GM12878 (cell line): ENCODE measurements around the gene KLHL22. TPM values are rescaled to one million over a fixed set of nuclear protein-coding genes. Genes with fewer than 3 reads are reported as not detected.

Experiments used
- ATAC-seq: fragments of 200-7000 bp; cut with Tn5 transposase; 3 replicates; pipeline ENCODE4 v1.9.1; 2020; ENCODE audit warnings: mild to moderate bottlenecking, moderate library complexity
- BruUV-seq: library from RNA; stranded (reverse); fragments of 400-500 nt; replicated peaks from 2 replicates; lab custom pipeline; 2021; lab: Mats Ljungman, UMichigan
- CTCF ChIA-PET: fragments of 300-600 bp; sonication (Branson Sonifier 250); formaldehyde crosslinking; extraction: SDS; loops from one replicate; lab custom pipeline; 2021; ENCODE audit warnings: inconsistent platforms; lab: Yijun Ruan, JAX
- POLR2A ChIA-PET: fragments of 350-600 bp; formaldehyde crosslinking; extraction: SDS; loops from one replicate; lab custom pipeline; 2021; ENCODE audit warnings: inconsistent platforms; lab: Charles Lee
- RAD21 ChIA-PET: fragments of 300-600 bp; sonication (Branson Sonifier 250); formaldehyde crosslinking; loops from one replicate; lab custom pipeline; 2023; ENCODE audit warnings: antibody characterized with exemption; ENCODE audit not compliant: unreplicated experiment; lab: Charles Lee
- SMC1A ChIA-PET: fragments of 300-600 bp; sonication (Branson Sonifier 250); formaldehyde crosslinking; loops from one replicate; lab custom pipeline; 2023; ENCODE audit not compliant: unreplicated experiment, uncharacterized antibody; lab: Charles Lee
- DNase-seq: peaks from one replicate; pipeline ENCODE4 v3.0.0-alpha.2; 2011; ENCODE audit warnings: low read depth, low spot score
- FAIRE-seq: peaks from 3 replicates; lab custom pipeline; 2011; peaks lifted over from hg19 to GRCh38; lab: Jason Lieb, UNC
- H2AFZ ChIP-seq: 2 replicates; pipeline ENCODE4 v1.6.0; 2011; ENCODE audit warnings: low read depth, low read length, control low read depth; ENCODE audit not compliant: control insufficient read depth
- H3K27ac ChIP-seq: 2 replicates; pipeline ENCODE4 v1.5.1; 2011; ENCODE audit warnings: control low read depth; ENCODE audit not compliant: control insufficient read depth, insufficient read depth
- H3K27me3 ChIP-seq, 2 experiments: replicated peaks in 1 of 2; 2 replicates each; pipeline versions ENCODE4 v1.6.0 to v1.6.1; 2011; ENCODE audit warnings: low read length in 1 of 2; ENCODE audit not compliant: control insufficient read depth in 2 of 2, insufficient read depth in 2 of 2
- H3K36me3 ChIP-seq, 2 experiments: 2 replicates each; pipeline ENCODE4 v1.5.1; 2011; ENCODE audit warnings: low read length in 1 of 2; ENCODE audit not compliant: control insufficient read depth in 2 of 2, insufficient read depth in 2 of 2
- H3K4me1 ChIP-seq: 2 replicates; pipeline ENCODE4 v1.6.1; 2011; ENCODE audit warnings: mild to moderate bottlenecking, low read length, moderate library complexity, mixed read lengths; ENCODE audit not compliant: control insufficient read depth, insufficient read depth
- H3K4me2 ChIP-seq: 2 replicates; pipeline ENCODE4 v1.6.0; 2011; ENCODE audit warnings: control low read depth; ENCODE audit not compliant: control insufficient read depth, insufficient read depth
- H3K4me3 ChIP-seq: fragments of 200-600 bp; sonication (generic); 2 replicates; pipeline ENCODE4 v1.5.1; 2016
- H3K79me2 ChIP-seq: 2 replicates; pipeline ENCODE4 v1.6.0; 2011; ENCODE audit warnings: low read length; ENCODE audit not compliant: control insufficient read depth, insufficient read depth
- H3K9ac ChIP-seq: 2 replicates; pipeline ENCODE4 v1.8.0; 2011; ENCODE audit warnings: low read length, control low read depth, mixed read lengths; ENCODE audit not compliant: control insufficient read depth, insufficient read depth
- H3K9me3 ChIP-seq: replicated peaks from 3 replicates; pipeline ENCODE4 v1.5.1; 2011; ENCODE audit warnings: mild to moderate bottlenecking, low read length; ENCODE audit not compliant: control insufficient read depth, insufficient read depth
- H4K20me1 ChIP-seq: 2 replicates; pipeline ENCODE4 v1.6.0; 2011; ENCODE audit not compliant: control insufficient read depth, insufficient read depth
- EGR1 ChIP-seq, 2 experiments: IDR thresholded peaks; 1 replicate in 1 of 2; 2 replicates in 1 of 2; pipeline ENCODE4 v1.6.1; 2011 to 2012; ENCODE audit warnings: low read depth in 2 of 2, low read length in 2 of 2, borderline replicate concordance in 1 of 2, mild to moderate bottlenecking in 1 of 2, moderate library complexity in 1 of 2
- FOXK2 ChIP-seq: fragments of 450-650 bp; IDR thresholded peaks from 2 replicates; pipeline ENCODE4 v1.6.1; 2017; ENCODE audit warnings: mild to moderate bottlenecking, moderate library complexity
- MXI1 ChIP-seq: fragments of 150-350 bp; IDR thresholded peaks from 2 replicates; pipeline ENCODE4 v1.6.1; 2011; ENCODE audit warnings: low read depth, mild to moderate bottlenecking, inconsistent platforms, low read length, improper control_type of control experiment
- POU2F2 ChIP-seq: IDR thresholded peaks from 3 replicates; pipeline ENCODE4 v1.6.1; 2011; ENCODE audit warnings: low read depth, mild to moderate bottlenecking, low read length, borderline replicate concordance
- SMAD5 ChIP-seq: IDR thresholded peaks from 2 replicates; pipeline ENCODE4 v1.6.1; 2016; ENCODE audit warnings: antibody characterized with exemption, low read depth
- SMARCA5 ChIP-seq: fragments of 450-650 bp; IDR thresholded peaks from 2 replicates; pipeline ENCODE4 v1.6.1; 2017; ENCODE audit warnings: mild to moderate bottlenecking
- ZNF384 ChIP-seq: IDR thresholded peaks from 2 replicates; pipeline ENCODE4 v1.6.1; 2012; ENCODE audit warnings: low read depth, mild to moderate bottlenecking, low read length, improper control_type of control experiment, borderline replicate concordance
- WGBS: methylation state at CpG from one replicate; pipeline ENCODE4 v1.1.6; 2016; ENCODE audit warnings: low lambda C conversion rate; ENCODE audit not compliant: insufficient replicate concordance, insufficient coverage; ENCODE audit errors: missing lambda C conversion rate; 5-methylcytosine and 5-hydroxymethylcytosine counted together
- in situ Hi-C: fragments of 300-500 bp; cut with MboI; formaldehyde crosslinking; loops from 9 replicates; pipeline ENCODE4 v1.14.3; 2018; ENCODE audit warnings: mixed read lengths
- intact Hi-C: fragments of 100-400 bp; cut with micrococcal nuclease; formaldehyde crosslinking; loops from one replicate; pipeline ENCODE4 v1.14.2; 2022; ENCODE audit not compliant: unreplicated experiment
- polyA plus RNA-seq, 11 experiments: library from polyadenylated mRNA; depleted of rRNA in 4 of 11; unstranded in 6 of 11; stranded (reverse) in 5 of 11; fragments of >200 nt; fragmentation: Nextera tagmentation in 4 of 11; fragmentation: Illumina TruSeq in 1 of 11; extraction: Ambion mirVana in 4 of 11; extraction: Trizol in 1 of 11; gene quantifications; 1 replicate in 1 of 11; 2 replicates in 10 of 11; pipeline versions ENCODE4 v1.2.1 to v1.2.3, GENCODE V29; 2011 to 2016; ENCODE audit warnings: inconsistent platforms in 2 of 11, missing spikeins in 2 of 11, low read depth in 1 of 11
- total RNA-seq, 4 experiments: library from RNA; depleted of rRNA in 3 of 4; stranded (reverse); fragments of >200 nt in 3 of 4; fragmentation: Illumina TruSeq in 1 of 4; extraction: Trizol in 1 of 4; gene quantifications; 2 replicates each; pipeline versions ENCODE4 v1.2.1 to v1.2.3, GENCODE V29; 2013 to 2021
- TF ChIP-seq, protein P1 (sequence below): IDR thresholded peaks from 2 replicates; pipeline ENCODE4 v1.6.1; 2012; ENCODE audit warnings: low read depth, low read length, improper control_type of control experiment

Gene KLHL22
- total and polyA plus RNA-seq, 10 of the 15 experiments (the other 5 are each of a cell fraction or from before 2014, with no cell fraction given) = 0.06 to 22.1 (median 14.2) TPM

GRCh38 chr22:20526628-20527355 is 31.2 kb upstream of the KLHL22 start:
- CTCF ChIA-PET = interaction anchor here (0.6 kb wide), 1 partner anchor 288 kb away, joined by 3 read pairs; no protein-coding TSS in a partner anchor
- Histone ChIP-seq H4K20me1 (peaks cover 13% of the 10 kb centered on the region), H3K9ac (no peak overlapping the region), H3K27ac (no peak overlapping the region; the same call in 1 of the 2 replicates)
- POLR2A ChIA-PET = interaction anchor here (0.6 kb wide), 1 partner anchor 1136 kb away, joined by 4 read pairs; no protein-coding TSS in a partner anchor
- TF ChIP-seq SMAD5 (no peak), ZNF384 (no peak), EGR1 (IDR thresholded peaks at IDR 0.05; ENCODE audit: borderline replicate concordance in 1 of 2, low read depth in 2 of 2, low read length in 2 of 2) (no peak), FOXK2 (no peak), POU2F2 (no peak), SMARCA5 (no peak), MXI1 (no peak)
- TF ChIP-seq, protein P1, sequence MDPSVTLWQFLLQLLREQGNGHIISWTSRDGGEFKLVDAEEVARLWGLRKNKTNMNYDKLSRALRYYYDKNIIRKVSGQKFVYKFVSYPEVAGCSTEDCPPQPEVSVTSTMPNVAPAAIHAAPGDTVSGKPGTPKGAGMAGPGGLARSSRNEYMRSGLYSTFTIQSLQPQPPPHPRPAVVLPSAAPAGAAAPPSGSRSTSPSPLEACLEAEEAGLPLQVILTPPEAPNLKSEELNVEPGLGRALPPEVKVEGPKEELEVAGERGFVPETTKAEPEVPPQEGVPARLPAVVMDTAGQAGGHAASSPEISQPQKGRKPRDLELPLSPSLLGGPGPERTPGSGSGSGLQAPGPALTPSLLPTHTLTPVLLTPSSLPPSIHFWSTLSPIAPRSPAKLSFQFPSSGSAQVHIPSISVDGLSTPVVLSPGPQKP = no peak
- TF ChIP-seq, all 136 proteins: peak for 0
- RAD21 ChIA-PET = no interaction called here
- Histone ChIP-seq H3K9me3 (no peaks in the 10 kb centered on the region), H3K4me3 (no peak overlapping the region), H3K79me2 (peaks cover 77% of the 10 kb centered on the region), H3K36me3 (peaks cover 17 to 23% of the 10 kb centered on the region in 2 experiments), H3K4me1 (peaks cover 24% of the 10 kb centered on the region), H2AFZ (no peak overlapping the region), H3K4me2 (no peak overlapping the region), H3K27me3 (no peaks in the 10 kb centered on the region)
- WGBS = 84% methylated on average over 6 of the region's 6 CpGs
- SMC1A ChIA-PET = interaction anchor here (1.1 to 1.7 kb wide), 2 partner anchors 15 to 19 kb away, joined by 3 to 4 read pairs; partner anchors contain the start of gene MED15
- DNase-seq (no peak), FAIRE-seq (no peak), ATAC-seq (no peak)
- intact Hi-C loops (no loop called here), in situ Hi-C loops (no loop called here)
- BruUV-seq = no TSS peak
